Measurements from ENCODE around the gene VEPH1. TPM values are rescaled to one million over a fixed set of nuclear protein-coding genes. Genes with fewer than 3 reads are reported as not detected.

VEPH1 gene
- total and polyA plus RNA-seq, 9 of the 15 experiments (the other 6 are each of a cell fraction or from before 2014, with no cell fraction given): 4.5 to 15.6 (median 5.8) TPM

DNA sequence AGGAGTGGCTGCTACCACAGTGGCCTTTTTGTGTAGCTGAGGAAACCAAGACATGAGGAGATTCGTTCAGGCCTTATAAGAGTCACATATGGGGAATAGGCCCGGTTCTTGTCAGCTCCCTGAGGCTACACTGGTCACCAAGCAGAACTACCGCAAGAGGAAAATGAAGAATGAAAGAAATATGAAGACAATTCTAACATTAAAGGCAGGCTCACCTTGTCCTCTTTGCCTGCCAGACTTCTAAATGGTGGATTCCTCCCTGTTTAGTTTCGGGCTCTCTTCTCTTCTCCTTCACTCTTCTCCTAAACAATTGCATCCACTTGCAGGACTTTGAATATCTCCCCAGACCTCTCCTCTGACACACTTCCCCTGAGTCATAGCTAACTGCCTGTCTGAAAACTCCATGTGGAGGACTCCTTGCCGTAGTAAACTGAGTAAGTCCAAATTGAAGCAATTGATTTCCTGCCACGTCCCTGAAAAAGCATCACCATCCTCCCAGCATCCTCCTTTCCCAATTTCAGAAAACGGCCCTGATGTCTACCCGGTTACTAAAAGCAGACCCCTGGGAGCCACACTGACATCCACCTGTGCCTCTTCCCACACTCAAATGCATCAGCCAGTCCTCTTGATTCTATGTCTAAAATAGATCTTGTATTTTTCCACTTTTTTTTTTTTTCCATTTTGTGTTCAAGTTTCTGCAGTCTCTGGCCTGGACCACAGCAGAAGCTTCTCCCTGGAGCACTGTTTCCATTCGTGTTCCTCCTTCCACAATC is 30.3 kb upstream of the VEPH1 start (continued):
- TF ChIP-seq MGA (IDR thresholded peaks at IDR 0.05) (peak; percentile 46), SAFB2 (IDR thresholded peaks at IDR 0.05; ENCODE audit: borderline replicate concordance, low read depth, low read length, severe bottlenecking) (no peak), EP300 (IDR thresholded peaks at IDR 0.05; ENCODE audit: low read length) (peak; percentile 12; the same call in 1 of the 2 replicates)
